ENCODE results near the gene DQX1. TPM values are rescaled to one million over a fixed set of nuclear protein-coding genes. Genes with fewer than 3 reads are reported as not detected.
"Not testable (repeated sequence)": the region's sequence is repeated elsewhere in the genome, so short reads cannot be mapped to it uniquely, and the experiment has no call there.

DQX1 gene
- total RNA-seq, 3 donors from 2014 or later, result 0.28 to 0.34 (median 0.30) TPM

DNA sequence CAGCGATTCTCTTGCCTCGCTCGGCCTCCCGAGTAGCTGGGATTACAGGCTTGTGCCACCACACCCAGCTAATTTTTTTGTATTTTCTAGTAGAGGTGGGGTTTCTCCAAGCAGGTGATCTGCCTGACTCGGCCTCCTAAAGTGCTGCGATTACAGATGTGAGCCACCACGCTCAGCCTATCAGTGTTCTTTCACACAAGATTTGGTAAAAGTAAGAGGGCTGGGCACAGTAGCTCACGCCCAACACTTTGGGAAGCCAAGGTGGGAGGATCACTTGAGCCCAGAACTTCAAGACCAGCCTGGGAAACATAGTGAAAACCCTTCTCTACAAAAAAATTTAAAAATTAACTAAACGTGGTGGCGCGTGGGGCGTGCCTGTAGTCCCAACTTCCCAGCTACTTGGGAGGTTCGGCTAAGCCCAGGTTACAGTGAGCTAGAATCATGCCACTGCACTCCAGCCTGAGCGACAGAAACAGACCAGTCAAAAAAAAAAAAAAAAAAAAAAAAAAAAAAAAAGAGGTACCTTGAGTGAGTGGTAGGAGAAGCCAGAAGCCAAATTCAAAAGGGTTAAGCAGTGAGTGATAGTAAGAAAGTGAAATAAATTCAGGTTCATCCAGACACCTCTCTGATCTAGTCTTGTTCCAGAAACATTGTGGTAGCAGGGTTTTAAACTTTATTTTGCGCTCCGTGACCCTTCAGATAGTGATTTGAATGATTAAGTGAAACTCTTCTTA is 54.5 kb downstream of the DQX1 start:
- no peak for DNase-seq
- Mint-ChIP-seq H3K36me3 (ENCODE audit: insufficient read depth) (peaks cover 16% of the 10 kb centered on the region), H3K4me1 (ENCODE audit: low read depth) (peaks cover 20% of the 10 kb centered on the region), H3K27me3 (ENCODE audit: low read depth) (no peaks in the 10 kb centered on the region), H3K9me3 (no peaks in the 10 kb centered on the region), H3K4me3 (peak overlapping the region; percentile 99)
- ATAC-seq, result peak in 1 of 2 donors; percentile 3

DNA sequence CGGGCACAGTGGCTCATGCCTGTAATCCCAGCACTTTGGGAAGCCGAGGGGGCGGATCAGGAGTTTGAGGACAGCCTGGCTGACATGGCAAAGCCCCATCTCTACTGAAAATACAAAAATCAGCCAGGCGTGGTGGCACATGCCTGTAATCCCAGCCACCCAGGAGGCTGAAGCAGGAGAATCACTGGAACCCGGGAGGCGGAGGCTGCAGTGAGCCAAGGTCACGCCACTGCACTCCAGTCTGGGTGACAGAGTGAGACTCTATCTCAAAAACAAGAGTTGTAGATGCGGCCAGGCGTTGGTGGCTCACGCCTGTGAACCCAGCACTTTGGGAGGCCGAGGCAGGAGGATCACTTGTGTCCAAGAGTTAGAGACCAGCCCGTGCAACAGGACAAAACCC is 55.3 kb downstream of the DQX1 start:
- DNase-seq; ATAC-seq; H3K27me3 Mint-ChIP-seq (ENCODE audit: low read depth); H3K9me3 Mint-ChIP-seq: not testable (repeated sequence)
- H3K4me3 Mint-ChIP-seq, result peak overlapping the region; percentile 64
- peaks cover 15% of the 10 kb centered on the region for H3K36me3 Mint-ChIP-seq (ENCODE audit: insufficient read depth)
- peaks cover 23% of the 10 kb centered on the region for H3K4me1 Mint-ChIP-seq (ENCODE audit: low read depth)

Other genes with a start within 250 kb of the DQX1 start
- 1 to 10 TPM; 1.3 to 1.5 (median 1.4) TPM for gene SLC4A5, start 182.8 kb downstream of the DQX1 start, total RNA-seq
- 10 to 100 TPM; 94.4 to 97.7 (median 97.6) TPM for gene DCTN1, start 145.9 kb downstream of the DQX1 start, total RNA-seq
- gene C2orf81, start 104.6 kb downstream of the DQX1 start, total RNA-seq, result 1 to 10 TPM; 1.3 to 1.4 (median 1.4) TPM
- gene WDR54, start 104.5 kb downstream of the DQX1 start, total RNA-seq, result 10 to 100 TPM; 29.1 to 32.1 (median 31.3) TPM
- 1 to 10 TPM in 1 of 3 donors, under 1 TPM in 2; 0.47 to 1.0 (median 0.71) TPM for gene RTKN, start 84.3 kb downstream of the DQX1 start, total RNA-seq
- 10 to 100 TPM; 49.3 to 72.6 (median 55.8) TPM for gene INO80B, start 71.1 kb downstream of the DQX1 start, total RNA-seq
- gene WBP1, start 67.8 kb downstream of the DQX1 start, total RNA-seq, result 10 to 100 TPM; 19.3 to 21.5 (median 19.4) TPM
- 100 to 1,000 TPM in 2 of 3 donors, 10 to 100 TPM in 1; 98.7 to 107 (median 103) TPM for gene MOGS, start 60.8 kb downstream of the DQX1 start, total RNA-seq
- gene MRPL53, start 53.6 kb downstream of the DQX1 start, total RNA-seq, result 100 to 1,000 TPM; 105 to 106 (median 106) TPM
- 10 to 100 TPM; 13.7 to 17.3 (median 13.9) TPM for gene CCDC142, start 43.2 kb downstream of the DQX1 start, total RNA-seq
- 10 to 100 TPM; 22.4 to 23.8 (median 23.4) TPM for gene TTC31, start 43.1 kb downstream of the DQX1 start, total RNA-seq
- under 1 TPM in 2 of 3 donors, not detected in 1; 0.22 to 0.24 TPM for gene LBX2, start 26.6 kb downstream of the DQX1 start, total RNA-seq
- 10 to 100 TPM; 21.7 to 32.4 (median 28.8) TPM for gene PCGF1, start 18.5 kb downstream of the DQX1 start, total RNA-seq
- gene TLX2, start 11.8 kb downstream of the DQX1 start, total RNA-seq, result not detected
- 100 to 1,000 TPM; 200 to 204 (median 203) TPM for gene AUP1, start 3.5 kb upstream of the DQX1 start, total RNA-seq
- 10 to 100 TPM; 46.2 to 54.6 (median 50.5) TPM for gene HTRA2, start 3.7 kb upstream of the DQX1 start, total RNA-seq
- 1 to 10 TPM in 1 of 3 donors, under 1 TPM in 2; 0.49 to 1.0 (median 0.99) TPM for gene LOXL3, start 27.7 kb upstream of the DQX1 start, total RNA-seq
- 10 to 100 TPM; 24.1 to 27.9 (median 25.9) TPM for gene DOK1, start 28.5 kb upstream of the DQX1 start, total RNA-seq
- not detected for gene M1AP, start 122.1 kb upstream of the DQX1 start, total RNA-seq
- gene SEMA4F, start 128.0 kb upstream of the DQX1 start, total RNA-seq, result 1 to 10 TPM; 5.3 to 6.4 (median 5.4) TPM